Prostate gland (tissue), 2 donors: Measurements from ENCODE around the gene FMOD.
A peak's percentile ranks its signal among the peaks of the same experiment; 100 is the strongest.

Source experiments
- POLR2A ChIP-seq: fragments of 450-650 bp; IDR thresholded peaks from one replicate; pipeline ENCODE4 v1.6.1; 2016; ENCODE audit warnings: antibody characterized with exemption, mild to moderate bottlenecking
- POLR2AphosphoS5 ChIP-seq: sonication (generic); formaldehyde crosslinking; IDR thresholded peaks from one replicate; pipeline ENCODE4 v1.6.1; 2017; ENCODE audit warnings: antibody characterized with exemption
- TF ChIP-seq, protein P1 (sequence below), 4 experiments: fragments of 200-600 bp in 2 of 4; fragments of 450-650 bp in 2 of 4; sonication (generic) in 2 of 4; IDR thresholded peaks; 1 replicate in 3 of 4; 2 replicates in 1 of 4; pipeline ENCODE4 v1.5.1; 2016 to 2019; ENCODE audit warnings: antibody characterized with exemption in 4 of 4, mild to moderate bottlenecking in 2 of 4, moderate library complexity in 2 of 4

DNA sequence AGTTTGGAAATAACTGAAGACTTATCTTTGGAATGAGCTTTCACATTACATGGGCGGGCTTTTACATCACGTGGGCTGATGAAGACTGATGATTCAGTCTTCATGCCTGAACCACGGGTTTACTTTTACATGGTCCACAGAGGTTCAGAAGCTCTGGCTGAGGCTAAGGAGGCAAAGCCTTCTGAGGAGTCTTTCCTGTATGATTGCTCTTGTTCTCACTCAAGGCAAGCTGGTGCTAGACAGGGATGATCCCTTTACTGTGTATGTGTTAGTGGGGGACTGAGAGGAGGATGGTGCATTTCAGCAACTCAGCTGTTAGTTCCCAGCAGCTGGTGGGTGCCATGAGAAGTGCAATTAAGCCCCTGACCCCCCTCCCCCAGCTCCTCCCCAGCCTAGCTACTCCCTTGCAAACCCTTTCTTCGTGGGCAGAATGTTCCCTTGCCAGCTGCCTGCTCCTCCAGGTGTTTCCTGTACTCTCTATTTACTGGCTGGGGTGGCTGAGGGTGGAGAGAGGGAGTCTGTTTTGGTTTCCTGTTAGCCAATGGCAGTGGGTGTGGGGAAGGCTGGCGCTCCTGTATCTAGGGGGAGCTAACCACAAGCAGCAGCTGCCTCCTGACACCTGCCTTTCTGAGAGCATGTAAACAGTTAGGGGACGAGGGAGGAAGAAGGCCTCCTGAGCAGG lies 30.2 kb downstream of the FMOD start:
- TF ChIP-seq, protein P1, sequence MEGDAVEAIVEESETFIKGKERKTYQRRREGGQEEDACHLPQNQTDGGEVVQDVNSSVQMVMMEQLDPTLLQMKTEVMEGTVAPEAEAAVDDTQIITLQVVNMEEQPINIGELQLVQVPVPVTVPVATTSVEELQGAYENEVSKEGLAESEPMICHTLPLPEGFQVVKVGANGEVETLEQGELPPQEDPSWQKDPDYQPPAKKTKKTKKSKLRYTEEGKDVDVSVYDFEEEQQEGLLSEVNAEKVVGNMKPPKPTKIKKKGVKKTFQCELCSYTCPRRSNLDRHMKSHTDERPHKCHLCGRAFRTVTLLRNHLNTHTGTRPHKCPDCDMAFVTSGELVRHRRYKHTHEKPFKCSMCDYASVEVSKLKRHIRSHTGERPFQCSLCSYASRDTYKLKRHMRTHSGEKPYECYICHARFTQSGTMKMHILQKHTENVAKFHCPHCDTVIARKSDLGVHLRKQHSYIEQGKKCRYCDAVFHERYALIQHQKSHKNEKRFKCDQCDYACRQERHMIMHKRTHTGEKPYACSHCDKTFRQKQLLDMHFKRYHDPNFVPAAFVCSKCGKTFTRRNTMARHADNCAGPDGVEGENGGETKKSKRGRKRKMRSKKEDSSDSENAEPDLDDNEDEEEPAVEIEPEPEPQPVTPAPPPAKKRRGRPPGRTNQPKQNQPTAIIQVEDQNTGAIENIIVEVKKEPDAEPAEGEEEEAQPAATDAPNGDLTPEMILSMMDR (IDR thresholded peaks at IDR 0.05): peak in 1 of 4 experiments; percentile 22
- TF ChIP-seq POLR2AphosphoS5: peak; percentile 87
- peak; percentile 43 for TF ChIP-seq POLR2A
